Measurements from ENCODE around the gene NTRK2. TPM values are rescaled to one million over a fixed set of nuclear protein-coding genes. Genes with fewer than 3 reads are reported as not detected.

The NTRK2 gene
- total RNA-seq, 1 donor from 2014 or later: 4.6 TPM

DNA sequence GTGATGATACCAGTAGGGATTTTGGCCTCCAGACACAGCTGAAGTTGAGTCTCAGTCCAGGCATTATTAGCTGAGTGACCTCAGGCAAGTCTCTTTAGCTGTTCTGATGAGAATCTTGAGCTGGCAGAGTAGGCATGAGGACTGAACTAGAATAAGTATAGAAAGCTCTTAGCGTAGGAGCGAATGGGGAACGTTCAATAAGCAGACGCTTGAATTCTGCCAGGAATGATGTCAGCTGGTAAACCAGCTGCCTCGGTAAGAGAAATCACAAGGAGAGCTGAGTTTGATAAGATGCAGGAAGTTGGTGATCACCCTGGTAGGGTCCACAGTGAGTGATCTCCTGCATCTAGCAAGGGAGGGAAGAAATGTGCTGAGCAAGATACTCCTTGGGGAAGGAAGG, 280.4 kb downstream of the NTRK2 start:
- Mint-ChIP-seq H3K27me3 (ENCODE audit: low read depth, unreplicated experiment) (peaks cover 33% of the 10 kb centered on the region), H3K4me1 (ENCODE audit: low read depth, unreplicated experiment) (peaks cover 24% of the 10 kb centered on the region)

DNA sequence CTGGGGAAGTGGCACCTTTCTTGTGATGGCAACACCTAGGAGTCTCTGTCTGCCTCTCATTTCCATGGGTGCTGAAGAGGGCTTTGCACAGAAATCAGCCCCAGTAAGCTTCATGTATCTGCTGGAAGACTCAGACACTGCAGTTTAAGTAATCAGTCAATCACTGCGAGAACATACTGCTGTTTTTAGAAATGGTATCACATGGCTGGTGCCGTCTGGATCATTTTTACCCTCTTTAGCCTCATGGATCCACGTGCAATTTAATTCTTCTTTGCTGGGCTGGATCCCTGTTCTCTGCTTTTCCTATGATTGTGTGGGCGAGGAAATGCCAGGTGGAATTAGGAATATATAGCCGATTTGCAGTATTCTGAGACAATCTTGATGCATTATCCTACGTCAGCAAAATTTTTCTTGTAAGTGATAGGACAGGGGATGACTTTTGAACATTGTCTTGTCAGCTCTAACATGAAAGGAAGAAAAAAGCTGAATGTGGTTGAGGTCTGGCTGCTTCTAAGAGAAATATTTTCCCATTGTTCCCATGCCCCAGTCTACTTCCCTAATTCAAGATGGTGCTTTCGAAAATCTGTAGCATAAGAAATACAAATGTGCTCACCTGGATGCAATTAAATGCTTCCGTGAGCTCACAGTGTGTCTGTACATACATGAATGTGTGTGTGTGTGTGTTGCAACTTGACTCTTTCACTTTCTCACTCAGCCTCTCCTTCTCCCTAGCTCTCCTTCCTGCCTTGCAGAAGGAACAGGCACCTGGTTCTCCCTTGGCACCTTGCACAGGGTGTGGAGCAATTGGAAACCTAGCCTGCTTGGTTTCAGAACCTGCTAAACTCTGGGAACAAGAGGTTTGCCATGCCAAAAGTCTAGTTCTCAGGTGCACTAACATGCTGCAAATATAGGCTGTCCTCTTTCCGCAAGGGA, 281.6 kb downstream of the NTRK2 start:
- no peak overlapping the region for H3K4me3 Mint-ChIP-seq (ENCODE audit: unreplicated experiment)
- no peak for FAIRE-seq

More for the DNA sequence above, 280.4 kb downstream of the NTRK2 start:
- H3K4me1 ChIP-seq (ENCODE audit: insufficient read depth, low read length): no peaks in the 10 kb centered on the region
- no peaks in the 10 kb centered on the region for H3K79me2 ChIP-seq (ENCODE audit: insufficient read depth, low read length)
- H4K20me1 ChIP-seq (ENCODE audit: insufficient read depth, low read length): no peaks in the 10 kb centered on the region
- no peak for TF ChIP-seq EZH2 (IDR thresholded peaks at IDR 0.05; ENCODE audit: insufficient read depth, low read length)
- TF ChIP-seq, protein P1, sequence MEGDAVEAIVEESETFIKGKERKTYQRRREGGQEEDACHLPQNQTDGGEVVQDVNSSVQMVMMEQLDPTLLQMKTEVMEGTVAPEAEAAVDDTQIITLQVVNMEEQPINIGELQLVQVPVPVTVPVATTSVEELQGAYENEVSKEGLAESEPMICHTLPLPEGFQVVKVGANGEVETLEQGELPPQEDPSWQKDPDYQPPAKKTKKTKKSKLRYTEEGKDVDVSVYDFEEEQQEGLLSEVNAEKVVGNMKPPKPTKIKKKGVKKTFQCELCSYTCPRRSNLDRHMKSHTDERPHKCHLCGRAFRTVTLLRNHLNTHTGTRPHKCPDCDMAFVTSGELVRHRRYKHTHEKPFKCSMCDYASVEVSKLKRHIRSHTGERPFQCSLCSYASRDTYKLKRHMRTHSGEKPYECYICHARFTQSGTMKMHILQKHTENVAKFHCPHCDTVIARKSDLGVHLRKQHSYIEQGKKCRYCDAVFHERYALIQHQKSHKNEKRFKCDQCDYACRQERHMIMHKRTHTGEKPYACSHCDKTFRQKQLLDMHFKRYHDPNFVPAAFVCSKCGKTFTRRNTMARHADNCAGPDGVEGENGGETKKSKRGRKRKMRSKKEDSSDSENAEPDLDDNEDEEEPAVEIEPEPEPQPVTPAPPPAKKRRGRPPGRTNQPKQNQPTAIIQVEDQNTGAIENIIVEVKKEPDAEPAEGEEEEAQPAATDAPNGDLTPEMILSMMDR (IDR thresholded peaks at IDR 0.05; ENCODE audit: insufficient read depth, low read depth, low read length): no peak
- H3K27me3 ChIP-seq (ENCODE audit: insufficient read depth, low read length): peaks cover 8% of the 10 kb centered on the region
- no peak overlapping the region for H3K27ac Mint-ChIP-seq (ENCODE audit: unreplicated experiment)
- no peak overlapping the region for H3K9ac ChIP-seq (ENCODE audit: low read length)
- no peak overlapping the region for H3K4me3 ChIP-seq (ENCODE audit: insufficient read depth, low read depth, low read length)
- FAIRE-seq (no peak), DNase-seq (ENCODE audit: low read depth) (no peak)
- no peak overlapping the region for H3K4me2 ChIP-seq (ENCODE audit: low read length)
- no peaks in the 10 kb centered on the region for H3K36me3 Mint-ChIP-seq (ENCODE audit: low read depth, unreplicated experiment)
- no peak overlapping the region for H3K4me3 Mint-ChIP-seq (ENCODE audit: unreplicated experiment)
- H3K36me3 ChIP-seq (ENCODE audit: insufficient read depth, low read length): no peaks in the 10 kb centered on the region
- no peaks in the 10 kb centered on the region for H3K9me3 ChIP-seq (ENCODE audit: insufficient read depth, low read depth, low read length)
- H3K27ac ChIP-seq (ENCODE audit: low read depth, low read length): no peak overlapping the region
- H2AFZ ChIP-seq (ENCODE audit: low read depth, low read length): no peak overlapping the region
- no peaks in the 10 kb centered on the region for H3K9me3 Mint-ChIP-seq (ENCODE audit: unreplicated experiment)

More for the DNA sequence above, 281.6 kb downstream of the NTRK2 start:
- Histone ChIP-seq H3K4me3 (ENCODE audit: insufficient read depth, low read depth, low read length) (no peak overlapping the region), H2AFZ (ENCODE audit: low read depth, low read length) (no peak overlapping the region), H3K27ac (ENCODE audit: low read depth, low read length) (no peak overlapping the region), H3K27me3 (ENCODE audit: insufficient read depth, low read length) (peaks cover 8% of the 10 kb centered on the region), H4K20me1 (ENCODE audit: insufficient read depth, low read length) (no peaks in the 10 kb centered on the region), H3K9ac (ENCODE audit: low read length) (no peak overlapping the region), H3K4me1 (ENCODE audit: insufficient read depth, low read length) (peaks cover 5% of the 10 kb centered on the region), H3K4me2 (ENCODE audit: low read length) (no peak overlapping the region), H3K79me2 (ENCODE audit: insufficient read depth, low read length) (no peaks in the 10 kb centered on the region), H3K9me3 (ENCODE audit: insufficient read depth, low read depth, low read length) (no peaks in the 10 kb centered on the region), H3K36me3 (ENCODE audit: insufficient read depth, low read length) (no peaks in the 10 kb centered on the region)
- peaks cover 30% of the 10 kb centered on the region for H3K27me3 Mint-ChIP-seq (ENCODE audit: low read depth, unreplicated experiment)
- no peaks in the 10 kb centered on the region for H3K9me3 Mint-ChIP-seq (ENCODE audit: unreplicated experiment)
- no peak for TF ChIP-seq EZH2 (IDR thresholded peaks at IDR 0.05; ENCODE audit: insufficient read depth, low read length)
- TF ChIP-seq, protein P1 (IDR thresholded peaks at IDR 0.05; ENCODE audit: insufficient read depth, low read depth, low read length): no peak
- H3K4me1 Mint-ChIP-seq (ENCODE audit: low read depth, unreplicated experiment): peaks cover 27% of the 10 kb centered on the region
- no peak overlapping the region for H3K27ac Mint-ChIP-seq (ENCODE audit: unreplicated experiment)
- DNase-seq (ENCODE audit: low read depth): no peak
- no peaks in the 10 kb centered on the region for H3K36me3 Mint-ChIP-seq (ENCODE audit: low read depth, unreplicated experiment)
